Activated naive CD4-positive, alpha-beta T cell treated with anti-CD3 and anti-CD28 coated beads, Interleukin-2, amount 50 U/mL, for 72 hours (primary cell): ENCODE measurements around the gene ARHGEF7. TPM values are rescaled to one million over a fixed set of nuclear protein-coding genes. Genes with fewer than 3 reads are reported as not detected.

Experiments used
- ATAC-seq, 2 donors: fragments of 150-1000 bp; cut with Tn5 transposase; 2 replicates each; pipeline ENCODE4 v1.10.0; 2021; ENCODE audit warnings: mild to moderate bottlenecking in 2 of 2, moderate library complexity in 2 of 2
- DNase-seq, 2 donors: peaks; one replicate each; pipeline ENCODE4 v3.0.0; 2021 to 2022; ENCODE audit warnings: low spot score in 2 of 2
- H3K27ac Mint-ChIP-seq, 2 donors: one replicate each; pipeline ENCODE4 v1.8.0; 2022; ENCODE audit warnings: mild to moderate bottlenecking in 2 of 2, mixed read lengths in 2 of 2
- H3K36me3 Mint-ChIP-seq, 2 donors: one replicate each; pipeline ENCODE4 v1.8.0; 2022; ENCODE audit warnings: mixed read lengths in 2 of 2
- H3K9me3 Mint-ChIP-seq, 2 donors: one replicate each; pipeline ENCODE4 v1.8.0; 2022; ENCODE audit warnings: mixed read lengths in 2 of 2
- total RNA-seq, 2 donors: library from RNA; stranded (reverse); gene quantifications; one replicate each; pipeline ENCODE4 v1.2.3, GENCODE V29; 2022

ARHGEF7 gene
- total RNA-seq, 2 donors from 2014 or later, result 69.5 to 82.5 TPM

- Mint-ChIP-seq H3K27ac (no peak overlapping the region), H3K9me3 (peaks cover 0 to 4% of the 10 kb centered on the region in 2 donors), H3K36me3 (peaks cover 0 to 7% of the 10 kb centered on the region in 2 donors)
- peak in 1 of 2 donors; percentile 8 for ATAC-seq
- no peak for DNase-seq
Measured at GRCh38 chr13:111328574-111329410, 213.7 kb downstream of the ARHGEF7 start.

GRCh38 chr13:111329641-111330040, 214.5 kb downstream of the ARHGEF7 start:
- peaks cover 4 to 5% of the 10 kb centered on the region in 2 donors for H3K9me3 Mint-ChIP-seq
- no peak for DNase-seq
- H3K27ac Mint-ChIP-seq, result no peak overlapping the region
- ATAC-seq, result no peak
- H3K36me3 Mint-ChIP-seq, result peaks cover 8 to 11% of the 10 kb centered on the region in 2 donors

DNA sequence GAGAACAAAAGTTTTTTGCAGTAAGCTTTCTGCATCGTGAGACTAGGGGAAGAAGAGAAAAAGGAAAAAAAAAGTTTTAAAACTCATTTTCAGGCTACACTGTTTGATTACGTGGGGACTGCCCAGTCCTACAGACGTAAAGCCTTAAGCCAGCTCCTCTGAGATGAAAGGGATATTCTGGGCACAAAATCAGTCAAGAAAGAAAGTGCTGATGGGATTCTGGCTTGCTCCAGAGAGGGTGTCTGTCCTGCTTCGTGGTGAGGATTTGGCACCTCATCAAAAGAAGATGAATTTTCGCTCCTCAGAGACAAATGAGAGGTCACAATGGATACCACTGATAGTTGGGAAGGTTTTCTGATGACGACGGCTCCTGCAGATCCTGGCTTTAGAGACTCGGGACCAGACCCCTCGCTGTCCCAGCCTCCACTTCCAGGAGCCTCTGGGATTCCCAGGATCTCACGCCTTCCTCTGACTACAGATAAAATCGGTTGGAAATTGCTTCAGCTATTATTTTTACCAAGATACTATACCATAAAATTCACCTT, 215.0 kb downstream of the ARHGEF7 start:
- DNase-seq (no peak), ATAC-seq (no peak)
- H3K36me3 Mint-ChIP-seq, result peaks cover 9 to 11% of the 10 kb centered on the region in 2 donors
- no peak overlapping the region for H3K27ac Mint-ChIP-seq
- H3K9me3 Mint-ChIP-seq, result peaks cover 4 to 5% of the 10 kb centered on the region in 2 donors

DNA sequence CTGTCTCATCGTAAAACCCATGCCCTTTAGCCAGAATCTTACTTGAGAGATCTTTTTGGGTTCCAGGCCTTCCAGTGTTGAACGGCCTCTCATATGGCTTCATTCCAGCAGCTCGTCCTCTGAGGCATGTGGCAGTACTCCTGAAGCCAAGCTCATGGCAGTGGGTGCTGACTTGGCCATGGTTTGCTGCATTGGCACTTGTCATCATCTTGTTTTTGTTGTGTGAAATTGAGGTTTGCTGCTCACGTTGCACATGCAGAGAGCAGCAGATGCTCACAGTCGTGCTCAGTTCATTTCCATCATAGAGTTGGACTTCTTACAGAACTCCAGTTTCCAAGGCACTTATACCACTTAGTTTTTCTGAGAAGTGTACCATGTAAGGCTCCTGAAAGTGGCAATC, 220.2 kb downstream of the ARHGEF7 start:
- Mint-ChIP-seq H3K27ac (no peak overlapping the region), H3K9me3 (peaks cover 4 to 5% of the 10 kb centered on the region in 2 donors), H3K36me3 (peaks cover 17 to 21% of the 10 kb centered on the region in 2 donors)
- DNase-seq, result no peak
- ATAC-seq, result no peak

GRCh38 chr13:111336666-111337065, 221.6 kb downstream of the ARHGEF7 start:
- peaks cover 17 to 21% of the 10 kb centered on the region in 2 donors for H3K36me3 Mint-ChIP-seq
- H3K27ac Mint-ChIP-seq, result no peak overlapping the region
- ATAC-seq (no peak), DNase-seq (no peak)
- H3K9me3 Mint-ChIP-seq, result peaks cover 4 to 5% of the 10 kb centered on the region in 2 donors

- H3K36me3 Mint-ChIP-seq, result peaks cover 17 to 21% of the 10 kb centered on the region in 2 donors
- no peak for DNase-seq
- H3K9me3 Mint-ChIP-seq, result peaks cover 4 to 5% of the 10 kb centered on the region in 2 donors
- H3K27ac Mint-ChIP-seq, result peak overlapping the region in 1 of 2 donors; percentile 90
- no peak for ATAC-seq
Measured at GRCh38 chr13:111337206-111337605, 222.1 kb downstream of the ARHGEF7 start.

GRCh38 chr13:111337741-111338140, 222.6 kb downstream of the ARHGEF7 start:
- ATAC-seq (no peak), DNase-seq (no peak)
- H3K36me3 Mint-ChIP-seq, result peaks cover 17% of the 10 kb centered on the region in 2 donors
- H3K27ac Mint-ChIP-seq, result peak overlapping the region in 1 of 2 donors; percentile 90
- H3K9me3 Mint-ChIP-seq, result peaks cover 2 to 5% of the 10 kb centered on the region in 2 donors

DNA sequence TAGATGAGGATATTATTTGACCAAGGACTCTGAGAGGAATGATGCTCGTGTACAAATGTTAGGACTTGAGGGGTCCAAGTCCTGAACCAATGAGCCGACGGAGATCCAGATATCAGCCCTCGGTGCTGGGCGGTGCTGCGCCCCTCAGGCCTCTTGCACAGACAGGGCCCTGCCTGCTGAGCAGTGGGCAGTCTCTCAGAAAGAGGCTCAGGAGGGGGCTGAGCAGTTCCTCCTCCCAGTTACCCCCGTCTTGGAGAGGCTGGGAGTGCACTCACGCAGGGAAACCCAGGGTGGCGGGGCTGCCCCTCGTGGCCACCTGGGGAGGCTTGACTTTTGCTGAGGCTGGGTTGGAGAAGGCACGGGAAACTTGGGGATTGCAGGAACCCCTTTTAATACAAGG, 223.7 kb downstream of the ARHGEF7 start:
- Mint-ChIP-seq H3K9me3 (peaks cover 0 to 5% of the 10 kb centered on the region in 2 donors), H3K27ac (no peak overlapping the region), H3K36me3 (peaks cover 14 to 17% of the 10 kb centered on the region in 2 donors)
- ATAC-seq, result no peak
- no peak for DNase-seq

GRCh38 chr13:111339366-111340143, 224.4 kb downstream of the ARHGEF7 start:
- peak overlapping the region in 1 of 2 donors; percentile 85 for H3K27ac Mint-ChIP-seq
- ATAC-seq (no peak), DNase-seq (no peak)
- peaks cover 10% of the 10 kb centered on the region in 2 donors for H3K36me3 Mint-ChIP-seq
- no peaks in the 10 kb centered on the region for H3K9me3 Mint-ChIP-seq

- Mint-ChIP-seq H3K36me3 (peaks cover 5 to 8% of the 10 kb centered on the region in 2 donors), H3K9me3 (no peaks in the 10 kb centered on the region), H3K27ac (no peak overlapping the region)
- ATAC-seq (no peak), DNase-seq (no peak)
Measured at GRCh38 chr13:111341886-111342285, 226.8 kb downstream of the ARHGEF7 start.

- DNase-seq (no peak), ATAC-seq (no peak)
- Mint-ChIP-seq H3K27ac (no peak overlapping the region), H3K36me3 (peaks cover 0 to 8% of the 10 kb centered on the region in 2 donors), H3K9me3 (no peaks in the 10 kb centered on the region)
Measured at GRCh38 chr13:111342721-111343120, 227.6 kb downstream of the ARHGEF7 start.

DNA sequence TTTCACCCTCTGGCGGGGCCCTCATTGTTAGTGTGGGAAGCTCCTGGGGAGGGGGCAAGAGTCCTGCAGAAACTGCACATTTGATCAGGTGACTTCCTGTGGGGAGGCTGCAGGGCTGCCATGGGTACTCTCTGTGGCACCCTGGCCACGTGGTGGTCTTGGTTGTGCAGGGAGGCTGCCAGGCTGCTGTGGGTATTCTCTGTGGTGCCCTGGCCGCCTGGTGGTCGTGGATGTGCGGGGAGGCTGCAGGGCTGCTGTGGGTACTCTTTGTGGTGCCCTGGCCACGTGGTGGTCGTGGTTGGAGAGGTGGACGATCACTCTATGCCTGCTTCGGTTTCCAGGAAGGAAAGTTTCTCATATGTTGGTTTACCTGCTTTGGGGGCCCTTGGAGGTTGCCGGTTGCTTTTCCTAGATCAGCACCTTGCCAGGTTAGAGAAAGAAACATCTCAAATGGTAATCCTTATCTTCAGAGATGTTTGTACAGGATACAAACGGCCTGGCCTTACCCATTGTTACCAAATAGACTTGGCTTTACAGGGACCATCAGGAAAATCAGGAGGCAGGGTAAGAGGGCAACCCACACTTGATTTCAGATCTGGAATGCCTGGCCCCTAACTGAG, 228.2 kb downstream of the ARHGEF7 start:
- ATAC-seq, result no peak
- H3K9me3 Mint-ChIP-seq, result no peaks in the 10 kb centered on the region
- peaks cover 0 to 8% of the 10 kb centered on the region in 2 donors for H3K36me3 Mint-ChIP-seq
- no peak for DNase-seq
- H3K27ac Mint-ChIP-seq, result no peak overlapping the region

GRCh38 chr13:111344471-111345191, 229.5 kb downstream of the ARHGEF7 start:
- H3K9me3 Mint-ChIP-seq, result no peaks in the 10 kb centered on the region
- DNase-seq (no peak), ATAC-seq (no peak)
- no peaks in the 10 kb centered on the region for H3K36me3 Mint-ChIP-seq
- no peak overlapping the region for H3K27ac Mint-ChIP-seq

DNA sequence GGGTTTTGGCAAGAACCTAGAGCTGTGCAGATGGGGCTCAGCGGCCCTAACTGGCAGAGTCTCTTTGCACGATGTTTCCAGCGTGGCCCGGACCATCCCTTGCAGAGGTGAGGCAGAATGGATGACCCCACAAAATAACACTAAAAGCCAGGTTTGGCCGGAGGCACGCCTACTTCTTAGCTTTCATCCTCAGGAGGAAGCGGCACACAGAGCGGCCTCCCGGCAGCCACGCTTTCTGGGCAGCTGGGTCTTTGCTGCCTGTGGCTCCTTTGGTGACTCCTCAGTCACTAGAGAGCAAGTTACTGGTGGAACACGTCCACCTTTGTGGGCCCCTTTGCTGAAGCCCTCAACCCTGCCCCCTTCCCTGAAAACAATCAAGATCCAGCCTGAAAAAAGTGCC, 230.6 kb downstream of the ARHGEF7 start:
- no peak overlapping the region for H3K27ac Mint-ChIP-seq
- DNase-seq (no peak), ATAC-seq (no peak)
- H3K36me3 Mint-ChIP-seq, result no peaks in the 10 kb centered on the region
- no peaks in the 10 kb centered on the region for H3K9me3 Mint-ChIP-seq

GRCh38 chr13:111346101-111346680, 231.1 kb downstream of the ARHGEF7 start:
- H3K36me3 Mint-ChIP-seq, result no peaks in the 10 kb centered on the region
- ATAC-seq (no peak), DNase-seq (no peak)
- H3K9me3 Mint-ChIP-seq, result no peaks in the 10 kb centered on the region
- H3K27ac Mint-ChIP-seq, result no peak overlapping the region

GRCh38 chr13:111347438-111347837, 232.3 kb downstream of the ARHGEF7 start:
- Mint-ChIP-seq H3K9me3 (peaks cover 0 to 5% of the 10 kb centered on the region in 2 donors), H3K36me3 (no peaks in the 10 kb centered on the region), H3K27ac (no peak overlapping the region)
- ATAC-seq (no peak), DNase-seq (no peak)
